ENCODE results near the gene KCNIP4. TPM values are rescaled to one million over a fixed set of nuclear protein-coding genes. Genes with fewer than 3 reads are reported as not detected.

Gene KCNIP4
- total RNA-seq, 1 experiment from 2014 or later = 0.91 TPM

- Mint-ChIP-seq H3K27ac (ENCODE audit: low read depth, unreplicated experiment) (no peak overlapping the region), H3K9me3 (ENCODE audit: unreplicated experiment) (no peaks in the 10 kb centered on the region), H3K4me1 (ENCODE audit: insufficient read depth, unreplicated experiment) (peaks cover 24% of the 10 kb centered on the region), H3K4me3 (ENCODE audit: unreplicated experiment) (no peak overlapping the region), H3K36me3 (ENCODE audit: insufficient read depth, unreplicated experiment) (no peaks in the 10 kb centered on the region), H3K27me3 (ENCODE audit: insufficient read depth, unreplicated experiment) (no peaks in the 10 kb centered on the region)
- no TSS peak for BruUV-seq (replicated peaks)
- intact Hi-C loops (cut with micrococcal nuclease) = loop anchor here (1.0 to 10.0 kb wide), 2 partner anchors 285 to 580 kb away; no protein-coding TSS in a partner anchor
- POLR2A ChIA-PET = interaction anchor here (0.7 to 2.9 kb wide), 4 partner anchors 11 to 317 kb away, joined by 3 to 20 read pairs (median 9); no protein-coding TSS in a partner anchor
- CTCF ChIA-PET = interaction anchor here (0.5 to 6.8 kb wide), 37 partner anchors 8 to 582 kb away, joined by 3 to 107 read pairs (median 4); no protein-coding TSS in a partner anchor
- TF ChIP-seq CTCF (IDR thresholded peaks at IDR 0.05; ENCODE audit: unreplicated experiment) = peak; percentile 40
- peak; percentile 34 for DNase-seq (ENCODE audit: unreplicated experiment)
Observed at GRCh38 chr4:21184788-21185187, 763.8 kb downstream of the KCNIP4 start.

- Mint-ChIP-seq H3K4me3 (ENCODE audit: unreplicated experiment) (no peak overlapping the region), H3K27ac (ENCODE audit: low read depth, unreplicated experiment) (peak overlapping the region; percentile 11), H3K9me3 (ENCODE audit: unreplicated experiment) (no peaks in the 10 kb centered on the region), H3K36me3 (ENCODE audit: insufficient read depth, unreplicated experiment) (no peaks in the 10 kb centered on the region), H3K4me1 (ENCODE audit: insufficient read depth, unreplicated experiment) (peaks cover 24% of the 10 kb centered on the region), H3K27me3 (ENCODE audit: insufficient read depth, unreplicated experiment) (no peaks in the 10 kb centered on the region)
- DNase-seq (ENCODE audit: unreplicated experiment) = peak; percentile 39
- ChIA-PET CTCF (interaction anchor here (0.6 to 6.8 kb wide), 7 partner anchors 11 to 586 kb away, joined by 3 to 107 read pairs (median 3); no protein-coding TSS in a partner anchor), POLR2A (interaction anchor here (2.2 kb wide), 1 partner anchor 288 kb away, joined by 9 read pairs; no protein-coding TSS in a partner anchor)
- no peak for TF ChIP-seq CTCF (IDR thresholded peaks at IDR 0.05; ENCODE audit: unreplicated experiment)
- intact Hi-C loops (cut with micrococcal nuclease) = loop anchor here (10.0 kb wide), 1 partner anchor 583 kb away; no protein-coding TSS in a partner anchor
- BruUV-seq (replicated peaks) = no TSS peak
Observed at GRCh38 chr4:21181716-21182115, 766.9 kb downstream of the KCNIP4 start.

GRCh38 chr4:21177871-21178270 is 770.7 kb downstream of the KCNIP4 start:
- Mint-ChIP-seq H3K36me3 (ENCODE audit: insufficient read depth, unreplicated experiment) (no peaks in the 10 kb centered on the region), H3K27ac (ENCODE audit: low read depth, unreplicated experiment) (no peak overlapping the region), H3K9me3 (ENCODE audit: unreplicated experiment) (no peaks in the 10 kb centered on the region), H3K4me3 (ENCODE audit: unreplicated experiment) (no peak overlapping the region), H3K27me3 (ENCODE audit: insufficient read depth, unreplicated experiment) (no peaks in the 10 kb centered on the region), H3K4me1 (ENCODE audit: insufficient read depth, unreplicated experiment) (peaks cover 15% of the 10 kb centered on the region)
- CTCF ChIA-PET = no interaction called here
- DNase-seq (ENCODE audit: unreplicated experiment) = no peak
- BruUV-seq (replicated peaks) = no TSS peak
- intact Hi-C loops (cut with micrococcal nuclease) = no loop called here
- POLR2A ChIA-PET = interaction anchor here (0.6 kb wide), 1 partner anchor 18 kb away, joined by 3 read pairs; no protein-coding TSS in a partner anchor
- no peak for TF ChIP-seq CTCF (IDR thresholded peaks at IDR 0.05; ENCODE audit: unreplicated experiment)

GRCh38 chr4:21177092-21177491 is 771.5 kb downstream of the KCNIP4 start:
- CTCF ChIA-PET = interaction anchor here (1.3 to 2.4 kb wide), 2 partner anchors 293 to 591 kb away, joined by 8 to 12 read pairs; no protein-coding TSS in a partner anchor
- H3K9me3 Mint-ChIP-seq (ENCODE audit: unreplicated experiment) = no peaks in the 10 kb centered on the region
- BruUV-seq (replicated peaks) = no TSS peak

More at GRCh38 chr4:21177092-21177491, 771.5 kb downstream of the KCNIP4 start:
- no peaks in the 10 kb centered on the region for H3K36me3 Mint-ChIP-seq (ENCODE audit: insufficient read depth, unreplicated experiment)
- peaks cover 8% of the 10 kb centered on the region for H3K4me1 Mint-ChIP-seq (ENCODE audit: insufficient read depth, unreplicated experiment)
- POLR2A ChIA-PET = no interaction called here
- H3K27ac Mint-ChIP-seq (ENCODE audit: low read depth, unreplicated experiment) = no peak overlapping the region
- intact Hi-C loops (cut with micrococcal nuclease) = no loop called here
- no peak for DNase-seq (ENCODE audit: unreplicated experiment)
- no peak overlapping the region for H3K4me3 Mint-ChIP-seq (ENCODE audit: unreplicated experiment)
- no peaks in the 10 kb centered on the region for H3K27me3 Mint-ChIP-seq (ENCODE audit: insufficient read depth, unreplicated experiment)
- no peak for TF ChIP-seq CTCF (IDR thresholded peaks at IDR 0.05; ENCODE audit: unreplicated experiment)
